ENCODE measurements around the gene SNX15.

SNX15 gene

DNA sequence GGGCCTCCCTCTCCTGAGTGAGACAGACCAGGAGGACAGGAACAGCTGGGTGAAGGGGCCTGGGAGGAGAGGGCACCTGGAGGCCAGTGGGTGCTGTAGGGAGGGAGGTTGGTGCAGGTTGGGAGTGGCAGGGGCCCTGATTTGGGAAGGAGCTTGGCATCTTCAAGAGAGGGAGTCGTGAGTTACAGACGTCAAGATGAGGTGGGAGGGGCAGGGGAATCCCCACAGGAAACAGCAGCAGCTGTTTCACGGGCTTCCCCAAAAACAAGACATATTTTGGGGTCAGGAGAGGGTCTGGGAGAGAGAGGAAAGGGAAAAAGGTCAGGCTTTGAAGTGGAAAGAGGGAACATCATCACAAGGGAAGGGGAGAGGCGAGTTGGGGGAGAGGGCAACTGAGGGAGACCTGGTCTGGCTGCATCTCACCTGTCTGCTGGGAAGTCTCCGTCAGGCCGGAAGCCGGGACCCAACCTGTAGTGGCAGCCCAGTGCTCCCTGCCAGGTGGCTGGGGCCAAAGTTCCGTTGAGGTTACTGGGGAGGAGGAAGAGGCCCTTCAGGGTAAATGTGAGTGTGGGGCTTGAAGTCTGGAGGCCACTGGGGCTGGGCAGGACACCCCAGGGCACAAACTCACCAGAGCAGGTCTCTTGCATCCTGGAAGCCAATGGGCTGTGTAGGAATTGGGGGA is 26.7 kb downstream of the SNX15 start:
- Mint-ChIP-seq H3K4me1 (no peaks in the 10 kb centered on the region), H3K36me3 (ENCODE audit: low read depth) (no peaks in the 10 kb centered on the region), H3K27ac (no peak overlapping the region), H3K27me3 (ENCODE audit: low read depth) (peaks cover 6% of the 10 kb centered on the region), H3K4me3 (no peak overlapping the region), H3K9me3 (no peaks in the 10 kb centered on the region)
- TF ChIP-seq CTCF (IDR thresholded peaks at IDR 0.05; ENCODE audit: unreplicated experiment in 3 of 3): no peak

DNA sequence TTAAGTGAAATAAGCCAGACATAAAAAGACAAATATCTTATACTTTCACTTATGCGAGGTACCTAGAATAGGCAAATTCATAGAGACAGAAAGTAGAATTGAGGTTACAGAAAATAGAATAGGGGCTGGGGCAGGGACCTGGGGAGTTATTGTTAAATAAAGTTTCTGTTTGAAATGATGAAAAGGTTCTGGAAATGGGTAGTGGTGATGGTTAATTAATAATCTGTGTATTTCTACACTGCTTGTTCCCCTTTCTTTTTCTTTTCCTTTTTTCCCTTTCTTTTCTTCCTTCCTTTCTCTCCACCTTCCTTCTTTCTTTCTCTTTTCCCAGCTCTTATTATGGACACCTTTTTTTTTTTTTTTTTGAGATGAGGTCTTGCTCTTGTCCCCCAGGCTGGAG is 28.3 kb downstream of the SNX15 start:
- peaks cover 6% of the 10 kb centered on the region for H3K27me3 Mint-ChIP-seq (ENCODE audit: low read depth)
- H3K36me3 Mint-ChIP-seq (ENCODE audit: low read depth): no peaks in the 10 kb centered on the region
- no peak overlapping the region for H3K27ac Mint-ChIP-seq
- no peak overlapping the region for H3K4me3 Mint-ChIP-seq
- H3K4me1 Mint-ChIP-seq: no peaks in the 10 kb centered on the region
- no peak for TF ChIP-seq CTCF (IDR thresholded peaks at IDR 0.05; ENCODE audit: unreplicated experiment in 3 of 3)
- H3K9me3 Mint-ChIP-seq: no peaks in the 10 kb centered on the region

DNA sequence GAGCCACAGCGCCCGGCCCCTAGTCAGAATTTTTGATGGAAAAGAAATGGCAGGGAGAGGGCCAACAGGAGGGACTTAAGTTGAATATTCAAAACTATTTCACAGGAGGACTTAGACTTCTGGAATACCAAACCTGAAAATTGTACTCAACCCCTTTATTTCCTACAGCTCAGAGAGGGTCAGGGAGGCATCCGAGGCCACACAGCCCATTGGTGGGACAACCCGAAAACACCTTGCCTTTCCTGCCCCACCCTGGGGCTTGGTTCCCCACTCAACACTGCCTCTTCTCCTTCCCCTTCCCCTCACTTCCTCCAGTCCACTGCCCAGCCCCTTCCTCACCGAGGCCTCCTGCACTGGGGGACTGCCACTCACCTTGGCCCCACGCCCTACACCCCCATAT is 29.8 kb downstream of the SNX15 start:
- Mint-ChIP-seq H3K4me3 (no peak overlapping the region), H3K27me3 (ENCODE audit: low read depth) (peaks cover 6% of the 10 kb centered on the region), H3K36me3 (ENCODE audit: low read depth) (no peaks in the 10 kb centered on the region), H3K4me1 (no peaks in the 10 kb centered on the region), H3K27ac (no peak overlapping the region), H3K9me3 (no peaks in the 10 kb centered on the region)
- TF ChIP-seq CTCF (IDR thresholded peaks at IDR 0.05; ENCODE audit: unreplicated experiment in 3 of 3): no peak

- H3K9me3 Mint-ChIP-seq: no peaks in the 10 kb centered on the region
- no peak overlapping the region for H3K27ac Mint-ChIP-seq
- peaks cover 6% of the 10 kb centered on the region for H3K27me3 Mint-ChIP-seq (ENCODE audit: low read depth)
- no peak for TF ChIP-seq CTCF (IDR thresholded peaks at IDR 0.05; ENCODE audit: unreplicated experiment in 3 of 3)
- H3K36me3 Mint-ChIP-seq (ENCODE audit: low read depth): no peaks in the 10 kb centered on the region
- no peaks in the 10 kb centered on the region for H3K4me1 Mint-ChIP-seq
- no peak overlapping the region for H3K4me3 Mint-ChIP-seq
These were observed 30.3 kb downstream of the SNX15 start for GRCh38 chr11:65057526-65057925.

- H3K36me3 Mint-ChIP-seq (ENCODE audit: low read depth): no peaks in the 10 kb centered on the region
- no peaks in the 10 kb centered on the region for H3K4me1 Mint-ChIP-seq
- H3K9me3 Mint-ChIP-seq: no peaks in the 10 kb centered on the region
- peaks cover 6% of the 10 kb centered on the region for H3K27me3 Mint-ChIP-seq (ENCODE audit: low read depth)
- no peak overlapping the region for H3K4me3 Mint-ChIP-seq
- TF ChIP-seq CTCF (IDR thresholded peaks at IDR 0.05; ENCODE audit: unreplicated experiment in 3 of 3): no peak
- no peak overlapping the region for H3K27ac Mint-ChIP-seq
These were observed 30.8 kb downstream of the SNX15 start for GRCh38 chr11:65058012-65058411.

DNA sequence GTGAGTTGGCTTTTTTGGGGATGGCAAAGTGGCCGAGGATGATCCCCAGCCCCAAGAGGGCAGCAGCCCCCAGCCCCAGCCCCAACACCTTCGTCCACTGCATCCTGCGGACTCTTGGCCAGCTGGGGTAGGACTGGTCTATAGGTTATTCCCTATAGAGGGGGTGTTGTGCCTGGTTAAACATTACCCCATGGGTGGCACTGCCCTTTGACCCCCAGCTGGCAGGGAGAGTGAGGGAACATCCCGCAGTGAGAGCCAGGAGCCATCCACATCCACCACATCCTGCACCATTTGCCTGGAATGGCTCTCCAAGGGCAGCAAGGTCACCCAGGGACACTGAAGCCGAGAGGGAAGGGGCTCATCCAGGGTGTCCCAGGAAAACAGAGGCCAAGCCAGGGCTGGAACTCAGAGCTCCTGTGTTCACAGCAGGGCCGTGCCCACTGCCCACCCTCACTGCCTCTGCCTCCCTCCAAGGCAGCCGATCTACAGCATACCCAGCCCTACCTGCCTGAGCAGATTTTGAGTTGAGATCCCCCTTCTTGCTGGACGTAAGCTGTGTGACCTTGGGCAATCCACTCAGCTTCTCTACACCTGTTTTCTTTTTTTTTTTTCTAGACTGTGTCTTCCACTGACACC is 31.3 kb downstream of the SNX15 start, which contains the start of gene NAALADL1:
TSS of gene NAALADL1 (minus strand) at position 135 of the 636 bp plus-strand sequence. CDS start at position 103, 32 bp downstream.
- Mint-ChIP-seq H3K4me1 (no peaks in the 10 kb centered on the region), H3K9me3 (no peaks in the 10 kb centered on the region), H3K4me3 (no peak within 1 kb of the TSS), H3K36me3 (ENCODE audit: low read depth) (no peaks in the 10 kb centered on the region), H3K27ac (no peak within 1 kb of the TSS), H3K27me3 (ENCODE audit: low read depth) (peaks cover 6% of the 10 kb centered on the region)
- TF ChIP-seq CTCF (IDR thresholded peaks at IDR 0.05; ENCODE audit: unreplicated experiment in 3 of 3): no peak

Measured in nephron (organoid).